HL-60 (cell line): ENCODE results near the gene PRKCE.

ENCODE experiments used
- CTCF ChIP-seq: IDR thresholded peaks from one replicate; pipeline ENCODE4 v1.5.1; 2011; ENCODE audit warnings: low read length, control low read depth, inconsistent platforms; ENCODE audit not compliant: insufficient read depth
- REST ChIP-seq: IDR thresholded peaks from 2 replicates; pipeline ENCODE4 v1.6.1; 2012; ENCODE audit warnings: low read depth; ENCODE audit not compliant: insufficient replicate concordance

DNA sequence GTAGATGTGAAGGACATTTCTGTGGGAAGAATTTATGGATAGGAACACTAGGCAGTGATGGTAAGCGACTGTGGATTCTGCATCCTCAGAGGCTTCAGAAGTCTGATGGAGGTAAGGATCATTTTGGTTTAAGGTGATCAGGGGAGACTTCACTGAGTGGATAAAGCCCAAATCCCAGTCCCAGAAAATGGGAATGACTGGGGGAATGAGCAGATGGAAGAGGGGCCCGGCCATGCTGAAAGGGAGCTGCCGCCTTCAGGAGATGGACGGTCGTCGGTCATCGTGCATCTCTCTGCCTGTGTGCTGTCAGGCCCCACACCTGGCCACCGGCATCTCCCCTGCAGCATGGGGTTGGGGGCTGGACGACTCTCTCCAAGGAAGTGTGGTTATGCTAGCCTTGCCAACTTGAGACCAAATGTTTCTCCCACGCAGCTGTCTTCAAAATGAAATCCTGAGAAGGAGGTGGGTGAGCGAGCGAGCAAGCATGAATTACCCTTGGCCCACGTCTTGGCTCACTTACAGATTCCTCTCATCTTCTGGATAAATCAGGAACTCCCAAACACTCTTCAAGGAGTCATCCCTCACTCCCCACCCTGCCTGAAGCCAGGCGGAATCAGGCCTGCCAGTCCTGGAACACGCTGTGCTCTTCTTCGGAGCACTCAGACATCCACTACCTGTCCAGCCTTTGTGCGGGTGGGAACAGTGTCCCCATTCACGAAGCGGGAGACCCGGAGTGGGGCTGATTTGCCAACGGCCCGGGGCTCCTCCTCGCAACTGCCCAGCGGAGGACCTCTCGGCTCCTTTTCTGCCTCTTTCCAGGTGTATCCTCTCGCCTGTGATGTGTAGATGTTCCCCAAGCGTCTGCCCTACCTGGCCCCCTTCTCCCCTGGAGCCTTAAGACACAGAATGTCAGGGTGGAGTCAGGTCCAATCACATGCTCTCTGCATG is 85.6 kb downstream of the PRKCE start:
- no peak for TF ChIP-seq CTCF
- no peak for TF ChIP-seq REST
